Parathyroid adenoma (tissue), 2 donors: ENCODE measurements around the gene CCR2.
"Not testable (repeated sequence)": the region's sequence is repeated elsewhere in the genome, so short reads cannot be mapped to it uniquely, and the experiment has no call there.

ENCODE experiments used
- H2AFZ ChIP-seq: fragments of 300-600 bp; sonication (generic); one replicate; pipeline ENCODE4 v1.7.0; 2017; ENCODE audit warnings: antibody characterized with exemption, mild to moderate bottlenecking
- H3K27ac ChIP-seq: fragments of 300-600 bp; sonication (generic); one replicate; pipeline ENCODE4 v1.7.0; 2017
- H3K27me3 ChIP-seq: fragments of 300-600 bp; sonication (generic); one replicate; pipeline ENCODE4 v1.7.0; 2017; ENCODE audit warnings: low read length; ENCODE audit not compliant: control insufficient read depth, insufficient read depth
- H3K36me3 ChIP-seq: fragments of 300-600 bp; sonication (generic); one replicate; pipeline ENCODE4 v1.7.0; 2017; ENCODE audit warnings: low read length; ENCODE audit not compliant: control insufficient read depth, insufficient read depth
- H3K4me1 ChIP-seq: fragments of 300-600 bp; sonication (generic); one replicate; pipeline ENCODE4 v1.7.0; 2017; ENCODE audit warnings: control low read depth
- H3K4me2 ChIP-seq: fragments of 300-600 bp; sonication (generic); one replicate; pipeline ENCODE4 v1.7.0; 2017; ENCODE audit warnings: low read length
- H3K4me3 ChIP-seq: fragments of 300-600 bp; sonication (generic); one replicate; pipeline ENCODE4 v1.7.0; 2017; ENCODE audit warnings: low read depth, low read length
- H3K79me2 ChIP-seq: fragments of 300-600 bp; sonication (generic); one replicate; pipeline ENCODE4 v1.7.0; 2017; ENCODE audit warnings: control low read depth
- H3K9ac ChIP-seq: fragments of 300-600 bp; sonication (generic); one replicate; pipeline ENCODE4 v1.7.0; 2017; ENCODE audit warnings: mild to moderate bottlenecking
- H3K9me3 ChIP-seq: fragments of 300-600 bp; sonication (generic); one replicate; pipeline ENCODE4 v1.7.0; 2017; ENCODE audit warnings: low read length; ENCODE audit not compliant: control insufficient read depth
- TF ChIP-seq, protein P1 (sequence below): fragments of 300-600 bp; sonication (generic); IDR thresholded peaks from one replicate; pipeline ENCODE4 v1.7.0; 2017; ENCODE audit warnings: antibody characterized with exemption, mild to moderate bottlenecking
- donor health status: primary hyperparathyroidism.

Gene CCR2

GRCh38 chr3:46381625-46382024, 27.7 kb downstream of the CCR2 start:
- no peak overlapping the region for H3K27ac ChIP-seq
- no peaks in the 10 kb centered on the region for H3K9me3 ChIP-seq
- no peaks in the 10 kb centered on the region for H3K27me3 ChIP-seq
- no peak overlapping the region for H2AFZ ChIP-seq
- H3K4me3 ChIP-seq, result no peak overlapping the region
- no peaks in the 10 kb centered on the region for H3K4me1 ChIP-seq
- H3K4me2 ChIP-seq, result no peak overlapping the region
- TF ChIP-seq, protein P1, sequence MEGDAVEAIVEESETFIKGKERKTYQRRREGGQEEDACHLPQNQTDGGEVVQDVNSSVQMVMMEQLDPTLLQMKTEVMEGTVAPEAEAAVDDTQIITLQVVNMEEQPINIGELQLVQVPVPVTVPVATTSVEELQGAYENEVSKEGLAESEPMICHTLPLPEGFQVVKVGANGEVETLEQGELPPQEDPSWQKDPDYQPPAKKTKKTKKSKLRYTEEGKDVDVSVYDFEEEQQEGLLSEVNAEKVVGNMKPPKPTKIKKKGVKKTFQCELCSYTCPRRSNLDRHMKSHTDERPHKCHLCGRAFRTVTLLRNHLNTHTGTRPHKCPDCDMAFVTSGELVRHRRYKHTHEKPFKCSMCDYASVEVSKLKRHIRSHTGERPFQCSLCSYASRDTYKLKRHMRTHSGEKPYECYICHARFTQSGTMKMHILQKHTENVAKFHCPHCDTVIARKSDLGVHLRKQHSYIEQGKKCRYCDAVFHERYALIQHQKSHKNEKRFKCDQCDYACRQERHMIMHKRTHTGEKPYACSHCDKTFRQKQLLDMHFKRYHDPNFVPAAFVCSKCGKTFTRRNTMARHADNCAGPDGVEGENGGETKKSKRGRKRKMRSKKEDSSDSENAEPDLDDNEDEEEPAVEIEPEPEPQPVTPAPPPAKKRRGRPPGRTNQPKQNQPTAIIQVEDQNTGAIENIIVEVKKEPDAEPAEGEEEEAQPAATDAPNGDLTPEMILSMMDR, result no peak
- H3K9ac ChIP-seq, result no peak overlapping the region
- no peaks in the 10 kb centered on the region for H3K79me2 ChIP-seq
- no peaks in the 10 kb centered on the region for H3K36me3 ChIP-seq

GRCh38 chr3:46383211-46383950, 29.5 kb downstream of the CCR2 start:
- Histone ChIP-seq H3K4me1 (no peaks in the 10 kb centered on the region), H3K4me2 (no peak overlapping the region), H3K36me3 (no peaks in the 10 kb centered on the region), H3K9me3 (no peaks in the 10 kb centered on the region), H3K79me2 (no peaks in the 10 kb centered on the region), H3K4me3 (no peak overlapping the region), H2AFZ (no peak overlapping the region), H3K27ac (no peak overlapping the region), H3K9ac (no peak overlapping the region), H3K27me3 (no peaks in the 10 kb centered on the region)
- TF ChIP-seq, protein P1, result no peak

GRCh38 chr3:46383951-46384330, 30.0 kb downstream of the CCR2 start:
- Histone ChIP-seq H3K79me2 (no peaks in the 10 kb centered on the region), H3K36me3 (no peaks in the 10 kb centered on the region), H3K4me3 (no peak overlapping the region), H2AFZ (no peak overlapping the region), H3K27me3 (no peaks in the 10 kb centered on the region), H3K9ac (no peak overlapping the region), H3K27ac (no peak overlapping the region), H3K4me1 (no peaks in the 10 kb centered on the region), H3K9me3 (no peaks in the 10 kb centered on the region), H3K4me2 (no peak overlapping the region)
- TF ChIP-seq, protein P1, result no peak

GRCh38 chr3:46386205-46386604, 32.3 kb downstream of the CCR2 start:
- Histone ChIP-seq H3K27ac (no peak overlapping the region), H3K9ac (no peak overlapping the region), H2AFZ (no peak overlapping the region), H3K36me3 (no peaks in the 10 kb centered on the region), H3K79me2 (no peaks in the 10 kb centered on the region), H3K4me3 (no peak overlapping the region), H3K4me2 (no peak overlapping the region), H3K27me3 (no peaks in the 10 kb centered on the region), H3K9me3 (no peaks in the 10 kb centered on the region), H3K4me1 (no peaks in the 10 kb centered on the region)
- TF ChIP-seq, protein P1, result no peak

- H3K9me3 ChIP-seq, H3K4me2 ChIP-seq, H3K79me2 ChIP-seq, H3K27ac ChIP-seq, H3K4me3 ChIP-seq, H3K4me1 ChIP-seq, H3K36me3 ChIP-seq, H3K27me3 ChIP-seq, H2AFZ ChIP-seq, H3K9ac ChIP-seq: not testable (repeated sequence)
Observed at GRCh38 chr3:46388847-46389246, 34.9 kb downstream of the CCR2 start.
